AG10803 (cell line): ENCODE results near the gene SCPEP1.

ENCODE experiments used
- DNase-seq: peaks from one replicate; pipeline ENCODE4 v3.0.0; 2010; ENCODE audit warnings: low read depth
- H3K4me3 ChIP-seq: 2 replicates; pipeline ENCODE4 v1.5.1; 2011; ENCODE audit warnings: mild to moderate bottlenecking, low read length, control low read depth
- TF ChIP-seq, protein P1 (sequence below): conservative IDR thresholded peaks from 2 replicates; pipeline ENCODE4 v1.5.1; 2011; ENCODE audit warnings: mild to moderate bottlenecking, low read length, control low read depth, inconsistent platforms

Gene SCPEP1

DNA sequence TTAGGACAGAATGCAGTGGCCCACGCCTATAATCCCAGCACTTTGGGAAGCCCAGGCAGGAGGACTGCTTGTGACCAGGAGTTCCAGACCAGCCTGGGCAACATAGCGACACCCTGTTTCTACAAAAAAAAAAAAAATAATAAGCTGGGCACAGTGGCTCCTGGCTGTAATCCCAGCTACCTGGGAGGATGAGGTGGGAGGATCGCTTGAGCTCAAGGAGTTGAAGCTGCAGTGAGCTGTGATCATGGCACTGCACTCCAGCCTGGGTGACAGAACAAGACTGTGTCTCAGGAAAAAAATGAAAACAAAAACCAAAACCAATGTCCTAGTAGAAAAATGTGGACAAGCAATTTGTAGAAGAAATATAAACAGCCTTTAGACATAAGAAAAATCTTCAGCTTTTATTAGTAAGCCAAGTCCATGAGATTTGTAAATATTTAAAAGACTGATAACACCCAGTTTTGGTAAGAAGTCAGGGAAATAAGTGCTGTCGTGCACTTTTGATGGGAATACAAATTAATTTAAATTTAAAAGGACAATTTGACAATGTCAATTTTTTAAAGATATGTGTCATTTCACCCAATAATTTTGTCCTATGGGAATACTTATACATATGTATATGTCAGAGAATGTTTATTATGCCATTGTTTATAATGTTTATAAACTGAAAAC is 11.1 kb downstream of the SCPEP1 start:
- H3K4me3 ChIP-seq, result no peak overlapping the region
- no peak for DNase-seq
- TF ChIP-seq, protein P1, sequence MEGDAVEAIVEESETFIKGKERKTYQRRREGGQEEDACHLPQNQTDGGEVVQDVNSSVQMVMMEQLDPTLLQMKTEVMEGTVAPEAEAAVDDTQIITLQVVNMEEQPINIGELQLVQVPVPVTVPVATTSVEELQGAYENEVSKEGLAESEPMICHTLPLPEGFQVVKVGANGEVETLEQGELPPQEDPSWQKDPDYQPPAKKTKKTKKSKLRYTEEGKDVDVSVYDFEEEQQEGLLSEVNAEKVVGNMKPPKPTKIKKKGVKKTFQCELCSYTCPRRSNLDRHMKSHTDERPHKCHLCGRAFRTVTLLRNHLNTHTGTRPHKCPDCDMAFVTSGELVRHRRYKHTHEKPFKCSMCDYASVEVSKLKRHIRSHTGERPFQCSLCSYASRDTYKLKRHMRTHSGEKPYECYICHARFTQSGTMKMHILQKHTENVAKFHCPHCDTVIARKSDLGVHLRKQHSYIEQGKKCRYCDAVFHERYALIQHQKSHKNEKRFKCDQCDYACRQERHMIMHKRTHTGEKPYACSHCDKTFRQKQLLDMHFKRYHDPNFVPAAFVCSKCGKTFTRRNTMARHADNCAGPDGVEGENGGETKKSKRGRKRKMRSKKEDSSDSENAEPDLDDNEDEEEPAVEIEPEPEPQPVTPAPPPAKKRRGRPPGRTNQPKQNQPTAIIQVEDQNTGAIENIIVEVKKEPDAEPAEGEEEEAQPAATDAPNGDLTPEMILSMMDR, result no peak

GRCh38 chr17:56992364-56992763 is 14.4 kb downstream of the SCPEP1 start:
- H3K4me3 ChIP-seq, result no peak overlapping the region
- TF ChIP-seq, protein P1, result no peak
- DNase-seq, result no peak

- peak; percentile 79 for DNase-seq
Measured at GRCh38 chr17:56994009-56994792, 16.3 kb downstream of the SCPEP1 start.

GRCh38 chr17:56995766-56996165 is 17.8 kb downstream of the SCPEP1 start:
- DNase-seq, result no peak

More at GRCh38 chr17:56994009-56994792, 16.3 kb downstream of the SCPEP1 start:
- H3K4me3 ChIP-seq, result no peak overlapping the region
- TF ChIP-seq, protein P1, result no peak

GRCh38 chr17:56997313-56997712 is 19.4 kb downstream of the SCPEP1 start:
- H3K4me3 ChIP-seq, result no peak overlapping the region
- DNase-seq, result no peak
- TF ChIP-seq, protein P1, result no peak

More at GRCh38 chr17:56995766-56996165, 17.8 kb downstream of the SCPEP1 start:
- H3K4me3 ChIP-seq, result no peak overlapping the region
- TF ChIP-seq, protein P1, result no peak

DNA sequence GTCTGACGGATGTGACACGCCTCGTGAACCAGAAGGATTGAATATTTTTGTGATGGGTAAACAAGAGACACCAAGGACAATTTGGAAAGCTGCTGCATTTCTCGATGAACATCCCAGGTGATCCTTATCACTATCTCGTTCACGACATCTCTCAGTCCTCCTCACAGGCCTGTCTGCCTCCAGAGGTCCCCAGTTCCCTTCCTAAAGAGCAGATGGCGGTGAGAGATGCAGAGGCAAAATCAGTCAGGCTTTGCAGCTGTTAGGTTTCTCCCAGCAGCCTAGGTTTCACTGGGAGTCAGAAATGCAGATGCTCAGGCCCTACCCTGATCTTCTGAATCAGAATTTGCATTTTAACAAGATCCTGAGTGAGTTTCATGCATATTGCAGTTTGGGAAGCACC is 23.6 kb downstream of the SCPEP1 start:
- no peak overlapping the region for H3K4me3 ChIP-seq
- TF ChIP-seq, protein P1, result no peak
- no peak for DNase-seq

GRCh38 chr17:57002904-57003303 is 25.0 kb downstream of the SCPEP1 start:
- H3K4me3 ChIP-seq, result no peak overlapping the region
- TF ChIP-seq, protein P1, result no peak
- no peak for DNase-seq
